SW480 (cell line): Measurements from ENCODE around the gene SMAP2.
A peak's percentile ranks its signal among the peaks of the same experiment; 100 is the strongest.
"Not testable (repeated sequence)": the region's sequence is repeated elsewhere in the genome, so short reads cannot be mapped to it uniquely, and the experiment has no call there.

Source experiments
- DNase-seq: peaks from one replicate; pipeline ENCODE4 v3.0.0-alpha.2; 2016; ENCODE audit warnings: low spot score

The SMAP2 gene

GRCh38 chr1:40373323-40374283 lies at the start of gene SMAP2:
SMAP2 (plus strand) TSS chr1:40373727; CDS start chr1:40374121, 394 bp downstream.
- DNase-seq: peak; percentile 92

DNA sequence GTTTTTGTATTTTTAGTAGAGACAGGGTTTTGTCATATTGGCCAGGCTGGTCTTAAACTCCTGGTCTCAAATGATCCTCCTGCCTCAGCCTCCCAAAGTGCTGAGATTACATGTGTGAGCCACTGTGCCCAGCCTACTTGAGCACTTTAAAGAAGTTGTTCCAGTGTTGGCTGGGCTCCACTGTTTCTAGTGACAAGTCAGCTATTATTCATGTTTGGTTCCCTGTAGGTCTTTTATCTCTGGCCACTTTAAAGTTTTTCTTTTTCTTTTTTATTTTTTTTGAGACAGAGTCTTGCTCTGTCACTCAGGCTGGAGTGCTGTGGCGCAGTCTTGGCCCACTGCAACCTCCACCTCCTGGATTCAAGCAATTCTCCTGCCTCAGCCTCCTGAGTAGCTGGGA lies 42.1 kb upstream of the SMAP2 start:
- DNase-seq: not testable (repeated sequence)

DNA sequence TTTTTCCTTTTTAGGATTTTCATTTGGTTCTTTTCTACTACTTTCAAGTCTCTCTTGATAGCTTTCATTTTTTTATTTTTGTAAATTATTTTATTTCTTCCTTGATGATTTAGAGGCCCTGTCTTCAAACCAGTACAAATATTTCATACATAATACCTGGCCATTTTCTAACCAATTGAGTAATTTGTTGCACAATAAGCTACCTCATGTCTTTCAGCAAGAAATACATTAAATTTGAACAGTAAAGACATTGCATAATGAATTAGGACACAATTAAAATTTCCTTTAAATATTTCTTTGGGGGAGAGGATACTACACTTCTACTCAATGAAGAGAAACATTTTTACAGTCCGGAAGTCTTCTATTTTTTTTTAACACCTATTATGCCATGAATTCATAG lies 40.8 kb upstream of the SMAP2 start:
- DNase-seq: no peak

GRCh38 chr1:40337443-40337842 lies 36.1 kb upstream of the SMAP2 start:
- no peak for DNase-seq

DNA sequence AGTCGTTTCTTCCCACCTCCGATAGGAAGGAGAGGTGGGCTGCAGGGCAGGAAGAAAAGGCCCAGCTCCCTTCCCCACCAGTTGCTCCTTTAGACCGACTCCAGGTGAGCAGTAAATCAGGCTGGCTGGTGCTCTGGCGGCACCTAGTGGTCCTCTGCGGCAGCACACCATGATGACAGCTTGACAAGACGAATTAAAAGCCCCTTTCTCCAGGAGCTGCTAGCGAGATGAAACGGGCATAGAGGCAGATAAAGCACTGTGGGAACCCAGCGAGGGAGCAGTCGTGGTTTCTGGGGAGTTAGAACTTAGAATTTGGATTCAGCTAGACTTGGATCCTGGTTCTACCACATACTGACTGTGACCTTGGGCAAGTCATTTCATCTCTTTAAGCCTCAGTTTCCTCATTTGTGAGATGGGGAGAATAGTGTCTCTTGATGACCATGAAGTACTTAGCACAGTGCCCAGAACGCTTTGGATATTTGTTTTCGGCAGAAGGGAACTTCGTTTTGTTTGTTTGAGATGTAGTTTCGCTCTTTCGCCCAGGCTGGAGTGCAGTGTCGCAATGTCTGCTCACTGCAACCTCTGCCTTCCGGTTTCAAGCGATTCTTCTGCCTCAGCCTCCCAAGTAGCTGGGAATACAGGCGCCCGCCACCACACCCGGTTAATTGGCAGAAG lies 34.6 kb upstream of the SMAP2 start:
- DNase-seq: peak; percentile 67

- no peak for DNase-seq
These were observed 33.9 kb upstream of the SMAP2 start for GRCh38 chr1:40339420-40340323.

DNA sequence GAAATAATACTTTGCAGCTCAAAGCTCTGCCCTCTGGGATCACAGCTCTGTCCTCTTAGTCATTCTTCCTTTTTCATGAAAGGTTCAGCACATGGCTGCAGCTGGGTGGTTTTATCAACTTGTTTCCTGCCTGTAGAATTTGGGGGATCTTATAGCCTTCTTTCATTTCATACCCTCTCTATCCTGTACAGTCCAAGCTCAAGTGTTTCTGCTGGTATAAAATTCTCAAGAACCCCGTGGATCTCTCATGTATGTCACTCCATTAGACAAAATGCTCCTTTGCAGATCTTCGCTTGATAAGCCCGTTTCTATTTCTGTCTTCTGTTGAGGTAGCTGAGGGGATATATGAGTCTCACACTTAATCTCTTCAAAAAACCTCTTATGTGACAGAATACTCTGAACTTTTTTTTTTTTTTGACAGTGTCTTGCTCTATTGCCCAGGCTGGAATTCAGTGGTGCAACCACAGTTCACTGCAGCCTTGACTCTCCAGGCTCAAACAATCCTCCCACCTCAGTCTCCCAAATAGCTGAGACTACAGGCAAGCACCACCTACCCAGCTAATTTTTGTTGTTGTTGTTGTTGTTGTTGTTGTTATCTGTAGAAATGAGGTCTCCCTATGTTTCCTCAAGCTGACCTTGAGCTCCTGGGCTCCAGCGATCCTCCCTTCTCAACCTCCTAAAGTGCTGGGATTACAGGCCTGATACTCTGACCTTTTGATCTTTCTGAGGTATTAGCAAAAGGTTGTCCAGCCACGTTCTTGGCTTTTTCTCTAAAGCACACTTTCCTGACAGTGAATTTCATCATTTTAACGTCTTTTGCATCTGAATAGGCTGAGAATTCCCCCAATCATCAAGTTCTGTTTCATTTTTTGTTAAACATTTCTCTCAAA lies 31.8 kb upstream of the SMAP2 start:
- DNase-seq: no peak

GRCh38 chr1:40342381-40342717 lies 31.2 kb upstream of the SMAP2 start:
- not testable (repeated sequence) for DNase-seq

- DNase-seq: no peak
These were observed 28.9 kb upstream of the SMAP2 start for GRCh38 chr1:40344597-40344996.

DNA sequence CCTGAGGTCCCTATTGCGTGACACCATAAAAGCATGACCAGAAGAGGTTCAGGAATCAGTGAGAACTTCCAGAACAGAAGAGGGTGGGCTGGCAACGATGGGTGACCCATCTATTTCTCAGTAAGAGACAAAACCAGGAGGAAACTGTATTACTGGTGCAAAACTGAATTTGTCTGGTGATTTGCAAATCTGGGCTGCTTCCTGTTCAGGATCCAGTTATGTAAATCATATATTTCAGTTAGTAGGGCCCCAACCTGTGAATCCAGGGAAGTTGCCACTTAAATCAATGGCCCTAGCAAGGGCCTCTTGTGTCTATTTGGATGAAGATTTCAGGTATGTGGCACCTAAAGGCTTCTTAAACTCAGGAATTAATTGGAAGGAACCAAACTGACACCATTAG lies 23.1 kb upstream of the SMAP2 start:
- DNase-seq: no peak

GRCh38 chr1:40351124-40351523 lies 22.4 kb upstream of the SMAP2 start:
- DNase-seq: no peak

DNA sequence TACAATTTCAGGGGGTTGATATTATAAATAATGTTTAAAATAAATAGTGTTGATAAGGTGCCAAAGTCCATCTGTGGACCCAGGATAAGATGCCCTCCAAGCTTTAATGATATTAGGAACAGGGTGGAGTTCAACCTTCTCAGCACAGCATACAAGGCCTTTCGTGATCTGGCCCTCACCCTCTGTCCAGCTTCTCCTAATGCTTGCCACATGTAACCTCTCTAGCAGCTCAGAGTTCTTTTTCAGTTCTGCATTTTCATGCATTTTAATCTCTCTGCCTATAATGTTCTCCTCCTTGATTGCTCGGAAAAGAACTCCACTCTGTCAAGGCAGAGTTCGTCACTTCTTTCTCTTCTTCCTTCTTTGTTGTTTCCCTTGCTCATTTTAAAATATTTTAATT lies 21.4 kb upstream of the SMAP2 start:
- DNase-seq: no peak

DNA sequence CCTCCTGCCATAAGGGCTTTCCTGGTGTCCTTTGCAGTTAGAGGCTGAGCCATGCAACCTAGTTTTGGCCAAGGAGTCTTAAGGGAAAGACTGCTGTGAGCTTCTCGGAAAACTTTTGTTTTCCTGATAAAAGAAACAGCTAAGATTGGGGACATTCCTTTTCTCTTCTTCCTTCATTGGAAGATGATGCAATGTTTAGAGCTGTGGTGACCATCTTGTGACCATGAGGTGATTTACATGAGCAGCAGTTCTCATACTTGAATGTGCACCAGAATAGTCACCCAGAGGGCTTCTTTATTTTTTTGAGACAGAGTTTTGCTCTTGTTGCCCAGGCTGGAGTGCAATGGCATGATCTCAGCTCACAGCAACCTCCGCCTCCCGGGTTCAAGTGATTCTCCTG lies 20.4 kb upstream of the SMAP2 start:
- DNase-seq: no peak

GRCh38 chr1:40357625-40358024 lies 15.9 kb upstream of the SMAP2 start:
- DNase-seq: no peak

DNA sequence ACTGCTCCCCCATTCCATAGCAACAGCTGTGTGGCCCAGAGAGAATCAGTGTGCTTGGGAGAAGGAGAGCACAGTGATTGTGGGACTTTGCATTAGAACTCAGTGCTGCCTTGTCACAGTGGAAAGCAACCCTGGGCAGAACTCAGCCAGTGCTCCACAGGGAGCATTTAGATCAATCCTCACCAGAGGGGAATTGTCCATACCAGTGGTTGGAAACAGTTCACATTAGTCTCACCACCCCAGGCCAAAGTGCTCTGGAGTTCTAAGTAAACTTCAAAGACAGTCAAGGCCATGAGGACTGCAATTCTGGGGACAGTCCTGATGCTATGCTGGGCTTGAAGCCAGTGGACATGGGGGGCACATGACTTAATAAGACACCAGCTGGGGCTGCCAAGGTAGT lies 12.9 kb upstream of the SMAP2 start:
- DNase-seq: no peak

DNA sequence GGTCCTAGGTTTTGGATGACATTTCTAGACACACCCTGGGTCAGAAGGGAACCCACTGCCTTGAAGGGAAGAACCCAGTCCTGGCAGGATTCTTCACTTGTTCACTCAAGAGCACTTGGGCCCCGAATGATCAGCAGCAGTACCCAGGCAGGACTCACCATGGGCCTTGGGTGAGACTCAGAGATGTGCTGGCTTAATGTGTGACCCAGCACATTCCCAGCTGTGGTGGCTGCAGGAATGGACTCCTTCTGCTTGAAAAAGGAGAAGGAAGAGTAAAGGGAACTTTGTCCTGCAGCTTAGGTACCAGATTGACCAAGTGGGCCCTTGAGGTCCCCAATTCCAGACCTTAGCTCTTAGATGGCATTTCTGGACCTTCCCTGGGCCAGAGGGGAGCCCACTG lies 12.3 kb upstream of the SMAP2 start:
- DNase-seq: no peak

DNA sequence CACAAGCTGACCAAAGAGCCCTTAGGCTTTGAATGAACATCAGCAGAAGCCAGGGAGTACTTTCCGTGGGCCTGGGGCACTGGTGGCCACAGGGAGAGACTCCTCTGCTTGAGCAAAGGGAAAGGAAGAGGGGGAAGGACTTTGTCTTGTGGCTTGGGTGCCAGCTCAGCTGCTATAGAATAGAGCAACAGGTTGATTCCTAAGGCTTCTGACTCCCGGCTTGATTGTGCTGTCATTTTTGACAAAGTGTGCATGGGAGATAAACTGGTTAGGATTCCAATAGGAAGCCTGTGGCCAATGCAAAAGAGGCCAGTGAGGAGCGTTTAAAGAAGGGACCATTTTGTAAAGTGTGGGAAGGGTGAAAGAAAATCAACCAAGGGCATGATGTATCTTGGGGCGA lies 11.9 kb upstream of the SMAP2 start:
- no peak for DNase-seq

DNA sequence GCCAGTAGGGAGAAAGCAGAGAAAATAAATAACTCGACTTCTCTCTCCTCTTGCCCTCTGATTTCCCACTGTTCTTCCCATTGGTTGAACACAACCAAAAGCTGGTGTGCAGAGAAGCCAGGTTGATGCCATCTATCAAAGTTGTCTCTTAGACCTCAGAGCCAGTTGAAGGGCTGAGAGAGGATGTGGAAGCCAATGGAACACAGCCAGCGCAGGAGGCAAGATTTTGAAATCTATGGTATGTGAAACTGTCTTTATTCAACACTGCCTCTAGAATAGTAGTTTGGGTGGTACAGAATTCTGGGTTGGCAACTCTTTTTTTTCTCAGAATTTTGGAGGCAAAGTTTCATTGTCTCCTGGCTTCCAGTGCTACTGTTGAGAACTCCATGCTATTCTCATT lies 11.3 kb upstream of the SMAP2 start:
- DNase-seq: no peak

DNA sequence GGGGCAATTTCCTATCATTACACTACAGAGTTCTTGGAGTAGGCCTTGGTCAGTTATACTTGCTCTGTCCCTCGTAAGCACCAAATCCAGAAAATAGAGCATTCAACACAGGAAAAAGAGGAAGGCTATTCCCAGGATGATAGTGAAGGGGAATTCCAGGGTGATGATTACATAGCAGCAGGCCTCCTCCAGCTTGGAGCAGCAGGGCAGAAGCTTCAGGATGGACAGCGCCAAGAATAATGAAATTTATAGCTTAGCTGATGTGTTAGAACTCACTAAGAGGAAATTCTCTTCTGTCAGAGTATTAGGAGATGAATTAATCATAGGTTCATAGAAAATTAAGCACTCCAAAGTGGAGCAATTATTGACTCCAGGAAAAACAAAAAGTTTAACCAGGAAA lies 10.8 kb upstream of the SMAP2 start:
- DNase-seq: no peak

DNA sequence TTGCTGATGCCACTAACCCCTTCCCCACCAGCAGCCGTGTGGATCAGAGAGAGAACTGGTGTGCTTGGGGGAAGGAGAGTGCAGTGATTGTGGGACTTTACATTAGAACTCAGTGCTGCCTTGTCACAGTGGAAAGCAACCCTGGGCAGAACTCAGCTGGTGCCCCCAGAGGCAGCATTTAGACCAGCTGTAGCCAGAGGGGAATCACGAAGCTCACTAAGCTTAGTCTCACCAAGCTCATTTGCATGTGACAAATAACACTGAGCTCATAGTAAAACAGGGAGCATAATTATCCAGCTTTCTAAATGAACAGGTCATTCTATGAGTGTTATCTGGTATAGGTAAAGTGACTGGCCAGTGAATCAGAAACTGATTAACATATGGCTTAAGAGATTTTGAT lies 9.8 kb upstream of the SMAP2 start:
- no peak for DNase-seq

- DNase-seq: no peak
These were observed 1.7 kb upstream of the SMAP2 start for GRCh38 chr1:40371707-40372258.
